ENCODE measurements around the gene HTT-AS.
"Not testable (repeated sequence)": the region's sequence is repeated elsewhere in the genome, so short reads cannot be mapped to it uniquely, and the experiment has no call there.

The HTT-AS gene

DNA sequence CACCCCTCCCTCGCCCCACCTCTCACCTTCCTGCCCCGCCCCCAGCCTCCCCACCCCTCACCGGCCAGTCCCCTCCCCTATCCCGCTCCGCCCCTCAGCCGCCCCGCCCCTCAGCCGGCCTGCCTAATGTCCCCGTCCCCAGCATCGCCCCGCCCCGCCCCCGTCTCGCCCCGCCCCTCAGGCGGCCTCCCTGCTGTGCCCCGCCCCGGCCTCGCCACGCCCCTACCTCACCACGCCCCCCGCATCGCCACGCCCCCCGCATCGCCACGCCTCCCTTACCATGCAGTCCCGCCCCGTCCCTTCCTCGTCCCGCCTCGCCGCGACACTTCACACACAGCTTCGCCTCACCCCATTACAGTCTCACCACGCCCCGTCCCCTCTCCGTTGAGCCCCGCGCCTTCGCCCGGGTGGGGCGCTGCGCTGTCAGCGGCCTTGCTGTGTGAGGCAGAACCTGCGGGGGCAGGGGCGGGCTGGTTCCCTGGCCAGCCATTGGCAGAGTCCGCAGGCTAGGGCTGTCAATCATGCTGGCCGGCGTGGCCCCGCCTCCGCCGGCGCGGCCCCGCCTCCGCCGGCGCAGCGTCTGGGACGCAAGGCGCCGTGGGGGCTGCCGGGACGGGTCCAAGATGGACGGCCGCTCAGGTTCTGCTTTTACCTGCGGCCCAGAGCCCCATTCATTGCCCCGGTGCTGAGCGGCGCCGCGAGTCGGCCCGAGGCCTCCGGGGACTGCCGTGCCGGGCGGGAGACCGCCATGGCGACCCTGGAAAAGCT is at the start of gene HTT-AS, which contains the start of gene HTT:
Gene HTT-AS, minus strand, starts transcription at position 461 of the 768 bp plus-strand sequence.
Gene HTT, plus strand, starts transcription at position 604 of the 768 bp plus-strand sequence. Its CDS starts 145 bp downstream, at position 749.
- peak; percentile 97 for DNase-seq

DNA sequence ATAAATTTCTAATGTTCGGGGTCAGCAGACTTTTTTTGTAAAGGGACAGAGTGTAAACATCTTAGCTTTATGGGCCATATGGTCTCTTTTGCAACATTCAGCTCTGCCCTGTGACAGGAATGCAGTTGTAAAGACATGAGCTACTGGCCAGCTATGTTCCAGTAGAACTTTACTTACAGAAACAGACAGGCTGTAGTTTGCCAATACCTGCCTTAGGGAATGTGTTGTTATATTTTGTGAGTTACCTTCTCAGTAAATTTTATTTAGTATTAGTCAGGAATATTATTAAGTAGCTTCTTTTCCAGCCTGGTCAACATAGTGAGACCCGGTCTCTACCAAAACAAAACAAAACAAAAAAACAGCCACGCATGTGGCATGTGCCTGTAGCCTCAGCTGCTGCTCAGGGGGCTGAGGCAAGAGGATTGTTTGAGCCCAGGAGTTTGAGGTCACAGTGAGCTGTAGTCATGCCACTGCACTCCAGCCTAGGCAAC is 48.9 kb upstream of the HTT-AS start:
- DNase-seq: no peak

DNA sequence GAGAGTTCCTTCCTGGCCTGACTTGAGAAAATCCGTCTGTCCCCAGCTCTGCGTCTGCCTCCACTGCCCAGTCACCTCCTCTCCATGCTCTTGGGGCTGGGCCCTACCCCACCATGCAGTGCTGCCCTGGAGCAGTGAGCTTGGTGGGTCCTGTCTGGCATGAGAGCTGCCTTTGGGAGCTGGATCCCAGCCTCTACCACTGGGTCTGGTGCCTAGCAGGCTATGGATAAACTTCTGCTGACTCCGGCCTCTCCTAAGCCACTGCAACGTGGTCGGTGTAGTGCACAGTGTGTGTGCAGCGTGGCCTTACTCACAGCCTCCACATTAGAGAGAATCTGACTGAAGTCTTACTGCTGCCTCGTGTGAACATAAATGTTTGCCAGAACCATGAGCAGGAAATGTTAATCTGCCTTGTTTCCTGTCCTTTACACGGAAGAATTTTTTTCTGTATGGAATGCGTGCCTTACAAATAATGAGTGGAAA is 47.8 kb upstream of the HTT-AS start:
- peak; percentile 13 for DNase-seq

DNA sequence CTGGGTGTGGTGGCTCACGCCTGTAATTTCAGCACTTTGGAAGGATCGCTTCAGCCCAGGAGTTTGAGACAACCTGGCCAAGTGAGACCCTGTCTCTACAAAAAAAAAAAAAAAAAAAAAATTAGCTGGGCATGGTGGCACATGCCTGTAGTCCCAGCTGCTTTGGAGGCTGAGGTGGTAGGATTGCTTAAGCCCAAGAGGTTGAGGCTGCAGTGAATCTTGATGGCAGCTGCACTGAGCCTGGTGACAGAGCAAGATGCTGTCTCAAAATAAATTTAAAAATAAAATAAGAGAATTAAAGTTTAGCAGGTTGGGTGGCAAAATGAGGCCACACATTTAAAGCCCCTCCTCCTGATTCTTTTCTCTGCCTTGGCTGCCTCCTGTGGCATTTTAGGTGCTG is 47.3 kb upstream of the HTT-AS start:
- DNase-seq: no peak

DNA sequence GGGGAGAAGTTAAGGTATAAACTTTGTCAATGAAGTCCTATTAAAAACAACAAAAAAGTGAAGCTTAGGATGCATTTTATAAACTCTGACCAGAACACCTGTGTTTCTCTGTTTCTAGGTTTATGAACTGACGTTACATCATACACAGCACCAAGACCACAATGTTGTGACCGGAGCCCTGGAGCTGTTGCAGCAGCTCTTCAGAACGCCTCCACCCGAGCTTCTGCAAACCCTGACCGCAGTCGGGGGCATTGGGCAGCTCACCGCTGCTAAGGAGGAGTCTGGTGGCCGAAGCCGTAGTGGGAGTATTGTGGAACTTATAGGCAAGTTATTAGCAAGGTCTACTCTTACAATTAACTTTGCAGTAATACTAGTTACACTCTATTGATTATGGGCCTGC is 46.8 kb upstream of the HTT-AS start:
- no peak for DNase-seq

DNA sequence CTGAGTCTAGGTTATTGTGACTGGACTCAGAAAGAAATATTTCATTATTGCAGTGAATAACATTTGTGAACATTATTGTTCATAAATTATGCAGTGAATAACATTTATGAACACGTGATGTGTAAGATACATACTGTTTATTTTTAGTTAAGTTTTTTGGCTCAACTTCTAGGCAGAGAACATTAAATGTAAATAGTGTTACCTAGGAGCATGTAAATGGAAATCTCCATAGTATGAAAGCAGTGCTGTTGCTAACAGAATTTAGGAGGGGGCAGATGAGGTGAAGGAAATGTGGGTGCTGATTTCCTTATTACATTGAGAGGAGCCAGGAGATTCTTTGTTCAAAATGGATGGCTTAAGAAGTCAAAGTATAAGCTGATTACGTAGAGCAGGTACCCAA is 45.1 kb upstream of the HTT-AS start:
- no peak for DNase-seq

DNA sequence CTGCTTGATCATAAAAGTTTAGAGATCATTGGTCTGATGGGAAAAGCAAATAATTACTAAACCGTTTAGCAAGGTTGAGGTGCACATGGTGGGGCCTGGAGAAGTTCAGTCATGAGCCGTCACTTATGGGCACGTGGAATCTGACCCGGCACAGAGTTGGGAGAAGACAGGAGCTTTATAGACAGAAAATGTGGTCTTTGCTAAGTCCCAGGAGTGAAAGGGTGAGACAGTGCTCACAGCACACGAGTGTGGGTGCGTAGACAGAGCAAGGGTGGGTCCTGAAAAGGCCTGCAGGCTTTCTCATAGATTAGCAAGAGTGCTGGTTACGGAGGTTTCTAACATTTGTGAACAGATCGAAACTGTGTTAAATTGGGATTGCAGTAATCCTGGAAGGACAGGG is 44.0 kb upstream of the HTT-AS start:
- DNase-seq: no peak

DNA sequence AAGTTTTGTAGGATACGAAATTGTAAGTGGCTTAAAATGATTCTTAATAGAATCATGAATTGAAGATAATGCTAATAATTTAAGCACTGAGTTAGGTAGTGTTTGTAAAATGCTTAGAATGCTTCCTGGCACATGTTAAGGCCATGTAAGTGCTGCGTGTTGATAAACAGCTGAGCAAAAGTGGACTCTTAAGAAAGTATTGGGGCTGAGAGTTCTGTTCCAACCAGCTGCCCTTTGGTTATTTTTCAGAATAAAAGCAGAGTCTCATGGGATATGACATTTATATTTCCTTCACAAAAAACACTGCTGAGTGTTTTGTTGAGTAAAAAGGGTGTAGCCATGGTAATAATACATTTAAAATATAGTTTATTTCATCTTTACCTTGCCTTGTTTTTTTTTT is 42.6 kb upstream of the HTT-AS start:
- no peak for DNase-seq

DNA sequence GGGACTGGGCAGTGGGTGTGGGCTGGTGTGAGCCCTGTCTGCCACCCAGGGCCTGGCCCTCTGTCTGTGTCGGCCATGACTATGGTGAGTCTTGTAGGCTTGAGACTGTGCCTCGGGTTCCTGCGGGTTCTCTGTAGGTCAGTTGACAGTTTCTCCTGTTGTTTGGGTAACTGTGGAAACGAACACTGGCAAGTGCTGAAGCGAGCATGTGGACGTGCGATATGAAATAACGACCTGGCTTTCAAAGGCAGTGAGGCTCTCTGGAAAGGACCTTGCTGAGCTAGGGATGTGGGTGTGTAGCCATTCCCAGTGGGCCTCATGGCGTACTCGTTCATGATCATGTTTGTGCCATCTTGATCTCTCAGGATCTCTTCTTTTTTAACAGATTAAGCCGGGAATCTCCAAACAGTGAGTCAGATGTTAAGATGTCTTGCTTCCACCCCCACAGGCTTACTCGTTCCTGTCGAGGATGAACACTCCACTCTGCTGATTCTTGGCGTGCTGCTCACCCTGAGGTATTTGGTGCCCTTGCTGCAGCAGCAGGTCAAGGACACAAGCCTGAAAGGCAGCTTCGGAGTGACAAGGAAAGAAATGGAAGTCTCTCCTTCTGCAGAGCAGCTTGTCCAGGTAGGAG is 41.4 kb upstream of the HTT-AS start:
- DNase-seq: no peak

DNA sequence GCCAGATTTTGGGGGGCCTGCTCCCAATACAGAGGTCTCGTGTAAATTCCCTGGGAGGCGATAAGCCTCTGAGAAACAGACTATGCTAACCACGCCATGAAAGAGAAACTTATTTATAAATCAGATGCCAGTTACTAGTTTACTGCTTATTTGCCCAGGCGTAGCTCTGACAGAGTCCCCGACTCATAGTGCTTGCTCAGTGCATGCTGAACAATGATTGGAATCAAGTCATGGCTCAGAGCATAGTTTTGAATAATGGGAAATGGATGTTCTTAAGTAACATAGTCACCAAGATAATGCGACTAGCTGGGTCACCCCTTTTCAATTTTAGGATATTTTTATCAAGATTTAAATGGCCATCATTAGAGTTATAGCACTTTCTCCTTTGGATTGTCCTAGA is 40.0 kb upstream of the HTT-AS start:
- DNase-seq: no peak

DNA sequence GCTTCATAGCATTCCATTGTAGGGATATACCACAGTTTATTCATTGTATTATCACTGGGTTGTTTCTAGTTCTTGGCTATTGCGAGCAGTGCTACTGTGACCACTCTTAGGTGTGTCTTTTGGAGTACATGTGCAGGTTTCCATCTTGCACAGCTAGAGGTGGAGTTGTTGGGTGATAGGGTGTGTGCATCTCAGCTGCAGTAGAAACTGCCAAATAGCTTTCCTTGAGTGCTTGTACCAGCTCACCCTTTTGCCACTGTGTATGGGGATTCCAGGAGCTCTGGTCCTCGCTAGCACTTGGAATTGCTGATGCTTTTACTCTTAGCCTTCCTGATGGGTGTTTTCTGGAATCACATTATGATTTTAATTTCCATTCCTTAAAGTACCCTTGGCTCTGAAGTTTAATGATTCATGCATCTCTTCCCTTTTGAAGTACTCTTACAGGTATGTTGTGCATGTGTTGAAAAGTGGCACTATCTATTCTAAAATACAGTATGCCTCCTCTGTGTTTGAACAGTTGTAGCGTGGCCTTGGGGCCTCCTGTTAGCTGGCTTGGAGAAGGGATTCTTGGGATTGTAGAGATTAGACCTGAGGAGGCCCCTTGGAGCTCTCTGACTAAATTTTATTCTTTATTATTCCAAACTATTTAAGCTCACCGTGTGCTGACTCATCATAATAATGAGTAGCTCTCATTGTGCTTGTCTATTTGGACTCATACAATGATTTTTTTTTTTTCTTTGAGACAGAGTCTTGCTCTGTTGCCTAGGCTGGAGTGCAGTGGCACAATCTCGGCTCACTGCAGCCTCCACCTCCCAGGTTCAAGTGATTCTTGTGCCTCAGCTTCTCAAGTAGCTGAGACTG is 38.5 kb upstream of the HTT-AS start:
- no peak for DNase-seq

DNA sequence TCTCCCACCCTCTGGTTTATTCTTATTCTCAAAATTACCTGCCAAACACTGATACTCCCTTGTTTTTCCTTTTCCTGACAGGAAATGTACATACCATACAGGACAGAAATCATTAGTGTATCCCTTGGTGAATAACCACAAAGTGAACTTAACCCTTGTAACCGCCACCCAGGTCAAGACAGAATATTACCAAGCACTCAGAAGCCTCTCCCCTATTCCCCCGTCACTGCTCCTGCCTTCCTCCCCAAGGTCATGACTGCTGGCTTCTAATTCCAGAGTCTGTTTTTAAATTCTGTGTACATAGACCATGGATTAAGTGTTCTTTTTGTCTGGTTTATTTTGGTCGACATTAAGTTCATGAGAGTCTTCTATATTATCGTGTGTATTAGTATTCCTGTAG is 37.9 kb upstream of the HTT-AS start:
- no peak for DNase-seq

DNA sequence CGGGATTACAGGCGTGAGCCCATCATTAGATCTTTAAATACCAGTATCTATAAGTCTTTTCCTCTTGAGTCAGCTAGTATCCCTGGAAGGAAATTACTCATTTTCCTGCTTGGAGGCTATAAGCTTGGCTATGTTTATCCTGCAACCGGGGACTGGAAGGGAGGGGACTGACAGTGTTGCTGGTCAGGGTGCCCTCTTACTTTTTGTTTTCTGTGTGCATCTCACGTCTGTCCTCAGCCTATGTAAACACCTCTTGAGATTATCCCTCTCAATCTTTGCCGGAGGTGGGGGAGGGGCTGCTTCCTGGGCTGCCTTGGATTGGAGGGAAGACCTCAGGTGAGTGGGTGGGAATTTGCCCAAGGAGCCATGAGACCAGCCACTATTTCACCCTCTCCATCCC is 37.1 kb upstream of the HTT-AS start:
- DNase-seq: no peak

DNA sequence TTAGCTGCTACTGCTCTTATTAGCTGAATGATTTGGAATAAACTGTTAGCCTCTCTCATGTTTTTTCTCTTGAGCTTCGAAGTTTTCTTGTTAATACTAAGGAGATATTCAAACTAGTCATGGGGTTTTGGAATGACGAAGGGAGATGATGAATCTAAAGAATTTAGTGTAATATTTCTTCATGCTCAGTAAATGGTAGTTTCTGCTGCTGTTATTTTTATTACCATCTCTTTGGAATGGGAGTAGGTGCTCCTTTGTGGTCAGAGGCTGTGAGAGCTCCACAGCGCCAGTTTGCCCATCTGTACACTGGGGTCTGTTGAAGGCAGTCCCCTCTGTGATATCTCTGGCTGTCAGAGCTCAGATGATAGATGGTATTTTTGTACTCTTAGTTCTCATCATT is 33.9 kb upstream of the HTT-AS start:
- no peak for DNase-seq

DNA sequence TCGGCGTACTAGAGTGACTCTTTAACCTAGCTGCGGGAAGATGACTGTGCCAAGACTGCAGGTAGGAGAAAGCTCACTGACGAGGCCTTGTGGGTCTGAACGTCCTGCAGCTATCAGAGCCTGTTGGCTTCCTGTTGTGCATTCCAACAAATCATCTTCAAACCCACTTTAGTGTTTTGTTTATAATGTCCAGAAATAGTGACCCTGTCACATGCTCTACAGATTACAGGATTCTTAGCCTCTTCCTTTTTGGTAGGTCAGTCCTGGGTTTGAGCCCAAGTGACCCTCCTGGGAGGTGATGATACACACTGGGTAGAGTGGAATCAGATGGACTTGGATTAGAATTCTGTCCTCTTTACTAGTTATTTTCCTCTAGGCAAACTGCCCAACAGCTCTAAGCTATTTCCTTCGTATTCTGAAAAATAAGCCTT is 33.4 kb upstream of the HTT-AS start:
- no peak for DNase-seq

DNA sequence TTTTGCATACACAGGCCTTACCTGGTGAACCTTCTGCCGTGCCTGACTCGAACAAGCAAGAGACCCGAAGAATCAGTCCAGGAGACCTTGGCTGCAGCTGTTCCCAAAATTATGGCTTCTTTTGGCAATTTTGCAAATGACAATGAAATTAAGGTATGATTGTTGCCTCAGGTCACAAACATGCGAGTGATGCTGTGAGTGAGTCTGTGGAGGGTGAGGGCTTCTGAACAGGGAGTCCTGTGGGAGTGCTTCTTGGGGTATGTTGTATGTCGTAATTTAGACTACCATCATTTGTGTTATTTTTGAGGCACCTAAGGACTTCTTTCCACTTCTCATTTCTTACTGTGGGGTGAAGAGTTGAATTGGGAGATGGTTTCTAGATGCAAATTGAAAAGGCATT is 32.9 kb upstream of the HTT-AS start:
- DNase-seq: no peak

DNA sequence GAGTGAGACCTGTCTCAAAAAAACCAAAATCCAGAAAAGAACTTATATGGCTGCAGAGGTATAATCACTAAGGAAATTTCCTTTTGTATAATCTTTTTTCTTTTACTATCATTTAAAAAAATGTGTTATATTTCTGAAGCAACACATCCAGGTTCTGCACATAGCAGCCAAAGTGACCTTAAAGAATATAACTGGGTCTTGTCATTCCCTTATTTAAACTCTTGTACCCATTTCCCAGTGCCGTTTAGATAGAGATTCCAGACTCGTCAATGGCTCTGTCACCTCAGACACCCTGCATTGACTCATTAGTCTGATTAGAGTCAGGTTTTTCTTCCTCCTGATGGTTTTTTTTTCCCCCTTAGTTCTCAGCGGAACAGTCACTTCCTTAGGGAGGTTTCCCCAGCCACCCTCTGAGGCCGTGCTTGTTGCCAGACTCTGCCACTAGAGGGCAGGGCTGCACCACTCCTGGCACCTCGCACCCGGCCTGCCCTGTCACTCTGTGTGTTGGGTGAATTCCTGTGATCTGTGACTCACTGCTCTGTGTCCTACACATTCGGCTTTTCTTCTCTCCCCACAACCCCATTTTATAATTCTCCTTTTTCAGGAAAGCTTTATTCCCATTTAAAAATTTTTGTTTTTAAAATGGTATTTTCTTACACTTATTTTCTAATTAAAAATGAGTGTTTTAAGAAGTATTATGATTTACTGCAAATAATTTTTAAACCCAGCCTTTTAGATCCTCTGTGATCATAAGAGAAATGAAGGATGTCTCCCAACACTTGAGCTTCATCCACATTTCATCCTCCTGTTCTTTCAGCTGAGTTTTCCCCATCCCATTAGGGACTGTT is 32.2 kb upstream of the HTT-AS start:
- DNase-seq: peak; percentile 94

DNA sequence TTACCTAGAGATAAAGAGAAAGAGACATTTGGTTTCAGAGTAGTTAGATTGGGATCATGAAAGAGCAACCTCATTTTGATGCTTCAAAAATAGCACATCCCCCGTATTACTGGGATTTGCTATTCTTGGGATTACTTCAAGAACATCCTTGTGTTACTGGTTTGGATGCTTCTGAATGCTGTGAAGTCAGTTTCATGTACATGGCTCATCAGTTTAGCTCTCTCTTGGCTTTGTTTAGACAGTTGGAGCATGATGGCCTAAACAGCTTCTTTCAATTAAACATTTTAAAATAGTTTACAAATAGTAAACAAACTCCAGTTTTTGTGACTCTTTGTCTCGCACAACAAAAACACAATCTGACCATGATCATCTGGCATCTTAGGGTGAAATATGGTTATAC is 24.0 kb upstream of the HTT-AS start:
- DNase-seq: no peak

DNA sequence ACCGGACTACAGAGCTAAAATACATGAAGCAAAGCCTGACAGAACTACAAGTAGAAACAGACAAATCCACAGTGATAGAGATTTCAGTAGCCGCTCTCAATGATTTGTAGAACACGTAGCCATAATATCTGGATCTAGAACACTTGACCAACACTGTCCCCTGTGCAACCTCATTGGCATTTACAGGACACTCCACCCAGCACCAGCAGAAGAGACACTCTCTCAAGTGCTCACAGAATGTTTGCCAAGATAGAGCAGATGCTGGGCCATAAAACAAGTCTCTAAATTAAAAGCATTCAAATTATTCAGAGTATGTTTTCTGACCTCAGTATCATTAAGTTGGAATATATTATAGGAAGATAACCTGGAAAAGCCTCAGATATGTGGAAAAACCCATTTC is 21.9 kb upstream of the HTT-AS start:
- no peak for DNase-seq

DNA sequence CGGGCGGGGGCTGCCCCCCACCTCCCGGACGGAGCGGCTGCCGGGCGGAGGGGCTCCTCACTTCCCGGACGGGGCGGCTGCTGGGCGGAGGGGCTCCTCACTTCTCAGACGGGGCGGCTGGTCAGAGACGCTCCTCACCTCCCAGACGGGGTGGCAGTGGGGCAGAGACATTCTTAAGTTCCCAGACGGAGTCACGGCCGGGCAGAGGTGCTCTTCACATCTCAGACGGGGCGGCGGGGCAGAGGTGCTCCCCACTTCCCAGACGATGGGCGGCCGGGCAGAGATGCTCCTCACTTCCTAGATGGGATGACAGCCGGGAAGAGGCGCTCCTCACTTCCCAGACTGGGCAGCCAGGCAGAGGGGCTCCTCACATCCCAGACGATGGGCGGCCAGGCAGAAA is 20.4 kb upstream of the HTT-AS start:
- DNase-seq: not testable (repeated sequence)

DNA sequence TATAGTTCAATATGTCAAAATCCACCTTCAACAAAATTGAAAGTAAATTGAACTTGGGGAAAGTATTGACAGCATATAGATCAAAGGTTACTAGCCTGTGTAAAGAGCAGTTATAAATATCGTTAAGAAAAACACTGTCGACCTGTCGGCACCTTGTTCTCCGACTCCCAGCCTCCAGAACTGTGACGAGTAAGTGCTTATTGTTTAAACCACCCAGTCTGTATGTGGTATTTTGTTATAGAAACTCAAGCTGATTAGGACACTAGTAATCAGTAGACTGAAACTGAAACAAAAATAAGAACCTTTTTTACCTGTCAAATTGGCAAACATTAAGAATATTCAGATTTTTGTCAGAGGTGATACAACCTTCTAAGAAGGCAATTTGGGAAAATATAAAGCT is 17.1 kb upstream of the HTT-AS start:
- DNase-seq: no peak

DNA sequence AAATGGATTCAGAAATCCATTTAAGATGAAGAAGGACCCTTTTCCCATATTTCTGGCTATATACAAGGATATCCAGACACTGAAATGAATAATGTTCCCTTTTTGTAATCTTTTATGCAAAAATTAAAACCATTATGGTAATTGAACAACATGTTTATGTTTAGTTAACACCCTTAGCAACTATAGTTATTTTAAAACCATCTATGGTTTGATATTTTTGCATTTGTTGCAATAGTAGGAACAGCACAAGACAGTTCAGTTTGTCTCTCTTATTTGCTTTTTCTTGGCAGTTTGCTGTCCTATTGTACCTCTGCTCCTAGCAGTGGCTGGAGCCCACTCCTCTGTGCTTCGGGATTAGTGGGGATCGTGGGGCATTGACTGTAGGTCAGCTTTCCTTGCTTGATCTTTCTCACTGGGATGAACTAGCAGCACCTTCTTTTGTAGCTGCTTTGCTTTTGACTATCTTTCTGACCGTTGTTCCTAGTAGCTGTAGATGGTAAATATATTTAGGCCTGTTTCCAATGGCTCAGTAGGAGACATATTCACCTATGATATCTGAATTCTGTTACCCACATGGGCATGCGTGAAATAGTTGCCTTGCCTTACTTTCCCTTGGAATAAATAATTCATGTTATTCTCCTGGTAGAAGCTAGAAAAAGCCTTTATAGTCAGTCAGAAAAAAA is 12.9 kb upstream of the HTT-AS start:
- DNase-seq: no peak

All from activated CD4-positive, alpha-beta T cell treated with anti-CD3 and anti-CD28 coated beads for 48 hours (primary cell).